VCaP (cell line): ENCODE data around the gene CCN6.

Experiments used
- H3K27ac ChIP-seq: fragments of 450-650 bp; 2 replicates; pipeline ENCODE4 v1.5.1; 2017
- CTCF ChIP-seq: fragments of 450-650 bp; conservative IDR thresholded peaks from 2 replicates; pipeline ENCODE4 v1.5.1; 2017; ENCODE audit warnings: mild to moderate bottlenecking, moderate library complexity

The CCN6 gene

GRCh38 chr6:112054001-112054400 lies at the start of gene CCN6:
TSS of gene CCN6 (plus strand) at chr6:112054104. CDS start at chr6:112054358, 254 bp downstream.
- TF ChIP-seq CTCF, result no peak
- H3K27ac ChIP-seq, result no peak within 1 kb of the TSS

- H3K27ac ChIP-seq, result no peak overlapping the region
- no peak for TF ChIP-seq CTCF
Observed at GRCh38 chr6:112004201-112005012, 49.5 kb upstream of the CCN6 start.

- no peak for TF ChIP-seq CTCF
- no peak overlapping the region for H3K27ac ChIP-seq
Observed at GRCh38 chr6:112005013-112005371, 48.9 kb upstream of the CCN6 start.

- no peak for TF ChIP-seq CTCF
- no peak overlapping the region for H3K27ac ChIP-seq
Observed at GRCh38 chr6:112007254-112007653, 46.6 kb upstream of the CCN6 start.

GRCh38 chr6:112007805-112008204 lies 46.1 kb upstream of the CCN6 start:
- no peak overlapping the region for H3K27ac ChIP-seq
- no peak for TF ChIP-seq CTCF

- H3K27ac ChIP-seq, result no peak overlapping the region
Observed at GRCh38 chr6:112008482-112008881, 45.4 kb upstream of the CCN6 start.

GRCh38 chr6:112010328-112010727 lies 43.6 kb upstream of the CCN6 start:
- H3K27ac ChIP-seq, result no peak overlapping the region
- no peak for TF ChIP-seq CTCF

More at GRCh38 chr6:112008482-112008881, 45.4 kb upstream of the CCN6 start:
- TF ChIP-seq CTCF, result no peak
